GM19035 (cell line): ENCODE results near the gene PBX2.

Source experiments
- ATAC-seq: cut with Tn5 transposase; IDR thresholded peaks from one replicate; pipeline ENCODE4 v1.9.1; 2021; ENCODE audit not compliant: unreplicated experiment

PBX2 gene

DNA sequence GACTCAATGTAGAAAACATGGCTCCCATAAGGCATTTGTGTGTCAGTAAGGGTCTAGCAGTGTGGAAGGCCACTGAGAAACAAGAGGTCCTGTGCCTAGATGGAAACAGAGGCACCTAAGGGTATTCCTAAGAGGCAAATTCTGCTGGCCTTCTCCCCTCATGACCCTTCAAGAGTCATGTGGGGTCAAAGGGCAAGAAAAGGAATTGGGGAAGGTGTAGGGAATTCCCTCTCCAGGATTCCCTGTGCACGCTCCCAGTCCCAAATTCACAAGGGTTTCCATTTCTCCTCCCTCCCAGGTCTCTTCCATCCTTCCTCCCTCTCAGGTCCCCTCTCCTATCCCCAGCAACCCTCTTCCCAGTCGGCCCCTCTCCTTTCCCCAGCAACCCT is 14.7 kb downstream of the PBX2 start:
- ATAC-seq = no peak

DNA sequence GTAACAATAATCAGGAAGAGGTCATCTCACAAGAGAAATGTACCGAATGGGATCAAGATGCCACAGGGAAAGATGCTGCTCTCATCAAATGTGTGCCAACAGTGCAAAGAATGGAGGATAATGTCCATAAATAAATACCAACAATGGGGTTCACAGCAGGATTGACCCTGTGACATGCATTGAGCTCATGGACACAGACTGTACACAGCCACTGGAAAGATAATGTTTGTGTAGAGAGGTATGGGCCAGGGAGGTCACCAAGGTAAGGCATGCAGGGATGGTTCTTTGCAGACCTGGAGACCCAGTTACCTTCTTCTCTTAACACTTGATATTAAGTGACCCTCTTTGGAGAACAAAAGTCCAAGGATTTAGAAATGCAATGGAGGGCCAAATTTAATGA is 15.6 kb downstream of the PBX2 start:
- ATAC-seq = no peak

DNA sequence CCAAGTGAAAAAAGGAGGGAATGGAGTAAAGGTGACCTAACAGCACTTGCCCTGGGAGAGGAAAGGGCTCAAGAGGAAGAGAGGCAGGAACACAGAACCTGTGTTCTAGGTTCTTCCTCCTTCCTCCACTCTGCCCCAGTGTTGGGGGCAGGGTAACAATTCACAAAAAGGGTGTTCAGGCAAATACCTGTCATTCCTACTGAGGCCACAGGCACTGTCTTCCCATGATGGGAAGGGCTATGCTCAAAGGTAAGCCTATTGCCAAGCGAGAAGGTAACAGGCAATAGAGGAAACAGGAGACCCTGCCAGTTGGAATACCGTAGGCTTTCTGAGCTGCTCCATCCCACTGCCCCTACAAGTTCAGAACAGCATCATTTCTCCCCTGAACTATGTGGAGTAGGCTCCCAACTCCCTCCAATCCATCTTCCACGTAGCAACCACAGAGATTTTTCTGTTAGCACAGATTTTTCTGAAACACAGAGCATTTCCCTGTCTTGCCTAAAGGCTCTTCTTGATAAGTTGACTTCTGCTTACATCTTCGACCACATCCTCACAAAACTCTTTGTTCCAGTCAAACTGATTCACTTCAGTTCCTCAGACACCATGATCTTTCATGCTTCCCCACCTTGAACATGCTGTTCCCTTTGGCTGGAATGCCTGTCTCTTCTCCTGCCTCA is 16.8 kb downstream of the PBX2 start:
- ATAC-seq = no peak

DNA sequence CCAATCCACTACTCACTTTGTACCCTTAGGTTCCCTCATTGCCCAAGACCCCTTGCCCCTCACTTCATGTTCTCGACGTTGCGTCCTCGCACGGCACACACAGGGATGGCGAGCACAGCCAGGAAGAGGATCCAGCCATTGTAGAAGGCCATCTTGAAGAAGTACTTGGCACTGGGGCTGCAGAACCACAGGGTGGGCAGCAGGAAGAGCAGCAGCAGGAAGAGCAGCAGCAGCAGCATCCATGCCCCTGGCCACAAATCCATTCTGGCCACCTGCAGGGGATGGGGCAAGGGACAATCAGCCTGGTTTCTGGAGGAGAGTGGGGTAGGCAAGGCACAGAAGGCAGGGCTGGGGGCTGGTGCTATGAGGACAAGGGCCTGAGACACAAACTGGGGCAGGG is 18.8 kb downstream of the PBX2 start:
- ATAC-seq = no peak

DNA sequence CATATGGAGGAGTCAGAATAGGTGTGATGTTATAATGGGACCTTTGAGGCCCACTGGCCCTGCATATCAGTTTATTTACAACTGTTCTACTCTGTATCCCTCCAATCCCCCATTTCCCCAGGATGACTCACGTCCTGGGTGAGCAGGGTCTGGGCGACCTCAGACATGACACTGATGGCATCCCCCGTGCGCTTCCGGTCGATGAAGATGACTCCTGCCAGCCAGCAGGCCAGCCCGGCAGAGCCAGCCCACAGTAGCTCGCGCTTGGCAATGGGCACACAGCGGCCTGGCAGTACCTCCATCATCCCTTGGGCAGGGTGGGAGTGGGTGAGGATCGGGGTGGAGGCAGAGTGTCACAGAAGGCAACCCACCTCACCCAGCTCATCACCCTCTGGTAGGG is 19.7 kb downstream of the PBX2 start:
- ATAC-seq = no peak

DNA sequence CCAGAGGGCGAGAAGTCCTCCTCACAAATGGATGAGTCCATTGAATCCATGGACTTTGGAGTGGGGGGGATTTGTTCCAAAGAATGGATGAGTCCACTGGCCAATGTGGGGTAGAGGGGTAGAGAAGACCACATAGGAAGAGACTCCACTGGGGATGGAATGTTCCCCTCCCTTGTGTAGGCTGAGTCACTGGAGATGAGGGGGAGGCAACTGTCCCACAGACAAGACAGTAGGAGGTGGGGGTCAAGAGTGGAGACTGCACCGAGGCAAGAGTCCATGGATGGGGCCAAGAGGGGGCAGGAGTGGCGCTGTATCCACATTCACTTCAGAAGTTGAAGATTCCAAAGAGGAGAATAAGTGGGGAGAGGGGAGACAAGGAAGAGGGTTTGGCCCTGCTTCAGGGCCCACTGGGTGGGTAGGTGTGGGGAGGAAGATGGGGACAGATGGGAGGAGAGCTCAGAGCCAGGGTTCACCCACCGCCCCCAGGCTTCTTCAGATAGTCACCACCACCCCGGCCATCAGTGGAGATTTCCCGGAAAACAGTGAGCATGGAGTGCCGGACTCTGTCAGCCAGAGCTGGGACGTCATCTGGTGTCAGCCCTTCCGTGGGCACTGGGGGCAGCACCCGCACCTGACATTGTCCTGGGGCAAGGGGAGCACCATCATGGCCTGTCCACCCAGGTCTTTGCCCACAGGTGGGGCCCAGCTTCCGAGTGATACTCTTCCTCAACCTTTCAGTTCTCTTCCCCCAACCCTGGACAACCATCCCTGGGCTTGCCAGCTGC is 21.0 kb downstream of the PBX2 start:
- ATAC-seq = no peak

DNA sequence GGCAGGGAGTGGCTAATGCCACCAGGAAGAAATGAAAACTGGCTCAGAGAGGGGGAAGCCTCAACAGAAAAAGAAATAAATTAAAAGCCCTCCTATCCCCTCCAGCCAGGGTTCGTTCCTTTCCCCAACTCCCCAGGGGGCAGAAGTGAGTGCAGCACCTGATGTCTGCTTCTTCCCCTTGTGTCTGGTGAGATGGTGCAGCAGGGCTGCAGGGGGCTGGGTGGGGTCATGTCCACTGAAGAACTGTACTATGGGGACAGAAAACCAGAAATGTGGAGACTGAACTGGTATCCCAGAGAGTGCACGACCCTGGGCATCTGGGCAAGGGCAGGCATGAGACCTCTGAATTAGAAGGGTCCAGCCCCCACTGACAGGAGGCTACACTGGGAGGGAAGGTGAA is 21.7 kb downstream of the PBX2 start:
- no peak for ATAC-seq

DNA sequence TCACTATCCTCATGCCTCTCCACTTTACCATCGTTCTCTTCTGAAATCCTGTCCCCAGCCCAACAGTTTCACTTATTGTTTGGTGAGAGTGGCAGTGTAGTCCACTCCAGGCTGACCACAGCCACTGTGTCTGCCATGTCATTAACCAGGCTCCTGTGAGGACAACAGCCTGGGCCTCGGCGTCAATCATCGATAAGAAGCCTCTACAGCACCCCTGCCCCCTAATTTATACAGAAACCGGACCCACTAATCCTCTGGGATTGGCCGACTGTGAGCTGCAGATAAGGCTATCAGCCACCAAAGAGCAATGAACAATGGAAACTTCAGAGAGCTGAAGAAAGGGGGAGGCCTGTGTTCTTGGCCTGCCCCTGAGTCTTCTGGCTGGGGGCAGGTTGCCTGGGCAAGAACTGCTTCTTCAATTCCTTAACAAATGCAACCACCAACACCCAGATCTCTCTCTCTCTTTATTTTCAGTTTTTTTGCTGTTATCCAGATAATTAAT is 22.2 kb downstream of the PBX2 start:
- ATAC-seq = no peak

DNA sequence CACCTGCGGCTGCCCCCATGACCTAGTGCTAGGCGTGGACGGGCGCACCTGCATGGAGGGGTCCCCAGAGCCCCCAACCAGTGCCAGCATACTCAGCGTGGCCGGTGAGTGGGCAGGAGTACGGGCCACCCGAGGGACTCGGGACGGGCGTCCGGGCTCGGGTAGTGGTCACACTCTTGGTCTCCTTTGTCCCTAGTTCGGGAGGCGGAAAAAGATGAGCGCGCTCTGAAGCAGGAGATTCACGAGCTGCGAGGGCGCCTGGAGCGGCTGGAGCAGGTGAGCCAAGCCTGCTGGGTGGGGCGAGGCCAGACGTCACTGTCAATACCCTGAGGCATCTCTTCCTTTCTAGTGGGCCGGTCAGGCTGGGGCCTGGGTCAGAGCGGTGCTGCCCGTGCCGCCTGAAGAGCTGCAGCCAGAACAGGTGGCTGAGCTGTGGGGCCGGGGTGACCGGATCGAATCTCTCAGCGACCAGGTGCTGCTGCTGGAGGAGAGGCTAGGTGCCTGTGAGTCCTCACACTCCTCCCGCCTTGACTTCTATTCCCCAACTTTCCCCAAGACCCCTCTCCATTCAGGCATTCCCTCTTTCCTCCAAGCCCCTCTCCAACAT is 22.7 kb downstream of the PBX2 start:
- no peak for ATAC-seq

DNA sequence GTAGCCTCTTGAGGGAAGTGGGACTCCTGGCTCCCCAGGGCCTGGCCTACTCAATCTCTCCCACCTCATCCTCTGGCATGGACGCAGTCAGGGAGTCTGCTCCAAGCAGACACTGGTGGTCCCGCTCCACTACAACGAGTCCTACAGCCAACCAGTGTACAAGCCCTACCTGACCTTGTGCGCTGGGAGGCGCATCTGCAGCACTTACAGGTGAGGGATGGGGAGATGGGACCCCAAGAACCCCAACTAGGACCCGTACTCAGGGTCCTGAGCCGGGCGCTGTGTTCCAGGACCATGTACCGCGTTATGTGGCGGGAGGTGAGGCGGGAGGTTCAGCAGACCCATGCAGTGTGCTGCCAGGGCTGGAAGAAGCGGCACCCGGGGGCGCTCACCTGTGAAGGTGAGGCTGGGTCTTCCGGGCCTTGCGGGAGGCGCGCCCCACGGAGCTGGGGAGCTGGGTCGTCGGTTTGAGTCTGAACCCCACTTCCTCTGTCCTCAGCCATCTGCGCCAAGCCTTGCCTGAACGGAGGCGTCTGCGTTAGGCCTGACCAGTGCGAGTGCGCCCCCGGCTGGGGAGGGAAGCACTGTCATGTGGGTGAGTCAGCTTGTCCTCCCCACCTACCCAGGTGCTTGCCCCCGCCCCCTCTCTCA is 23.5 kb downstream of the PBX2 start:
- no peak for ATAC-seq

DNA sequence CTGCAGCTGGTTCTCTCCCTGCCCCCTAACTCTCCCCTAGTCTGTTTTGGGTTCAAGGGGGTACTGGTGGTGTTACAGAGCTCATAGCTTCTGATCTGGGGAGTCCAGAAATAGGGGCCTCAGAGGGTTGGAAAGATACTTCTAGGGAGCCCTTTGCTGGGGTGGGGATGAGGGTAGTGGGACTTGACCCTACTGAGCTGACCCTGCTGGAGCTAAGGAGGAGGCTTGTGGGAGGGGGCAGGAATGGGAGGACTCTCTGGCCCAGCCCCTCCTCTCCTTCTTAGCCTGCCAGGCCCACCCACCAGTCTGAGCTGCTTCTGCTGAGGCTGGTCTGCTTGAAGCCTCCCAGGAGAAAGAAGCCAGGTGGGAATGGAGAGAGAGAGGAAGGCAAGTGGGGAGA is 25.7 kb downstream of the PBX2 start, which contains the start of gene EGFL8:
TSS of gene EGFL8 (plus strand) at position 301 of the 400 bp plus-strand sequence. CDS start 1,571 bp downstream, outside the sequence.
- ATAC-seq = no peak

DNA sequence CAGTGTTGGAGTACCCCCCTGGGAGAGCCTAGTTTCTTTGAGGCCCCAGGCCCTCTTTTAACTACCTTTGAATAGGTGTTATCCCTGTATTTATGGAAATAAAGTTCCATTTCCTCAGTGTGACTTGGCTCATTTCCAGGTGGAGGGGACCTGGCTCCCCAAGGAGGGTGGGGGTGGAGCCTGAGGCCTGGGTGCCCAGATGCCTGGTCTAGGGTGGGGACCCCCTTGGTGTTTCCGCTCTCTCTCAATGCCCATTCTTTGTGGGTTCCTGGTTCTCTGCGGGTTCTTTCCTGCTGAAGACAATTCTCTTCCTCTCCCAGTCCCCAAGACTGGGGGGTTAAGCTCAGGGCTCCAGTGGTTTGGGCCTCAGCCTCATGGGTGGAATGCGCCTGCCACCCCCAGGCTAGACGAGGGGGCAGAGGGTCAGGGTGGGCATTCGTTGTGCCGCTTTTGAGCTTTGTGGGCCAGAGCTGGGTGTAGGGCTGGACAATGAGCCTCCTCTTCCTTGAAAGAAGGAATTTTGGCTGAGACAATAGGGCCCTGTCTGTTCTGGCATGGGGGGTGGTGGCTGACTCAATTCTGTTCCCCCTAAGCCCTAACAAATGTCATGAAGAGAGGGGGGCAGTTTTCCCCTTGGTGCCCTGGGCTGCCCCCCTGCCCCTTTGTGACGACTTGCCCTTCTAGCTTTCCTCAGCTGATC is 26.3 kb downstream of the PBX2 start:
- no peak for ATAC-seq

DNA sequence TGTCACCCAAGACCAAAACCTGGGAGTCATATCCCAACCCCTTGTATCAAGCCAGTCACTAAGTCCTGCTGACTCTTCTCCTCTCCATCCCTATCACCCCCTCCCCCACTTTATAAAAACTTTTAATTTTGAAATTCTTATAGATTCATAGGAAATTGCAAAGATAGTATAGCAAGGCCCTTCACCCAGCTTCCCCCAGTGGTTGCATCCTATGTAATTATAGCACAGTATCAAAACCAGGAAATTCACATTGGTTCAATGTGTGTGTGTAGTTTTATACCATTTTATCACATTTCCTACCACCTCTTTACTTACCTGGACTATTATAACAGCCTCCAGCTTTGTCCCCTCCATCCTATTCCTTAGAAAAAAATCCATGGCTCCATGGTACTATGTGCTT is 31.9 kb downstream of the PBX2 start:
- no peak for ATAC-seq

DNA sequence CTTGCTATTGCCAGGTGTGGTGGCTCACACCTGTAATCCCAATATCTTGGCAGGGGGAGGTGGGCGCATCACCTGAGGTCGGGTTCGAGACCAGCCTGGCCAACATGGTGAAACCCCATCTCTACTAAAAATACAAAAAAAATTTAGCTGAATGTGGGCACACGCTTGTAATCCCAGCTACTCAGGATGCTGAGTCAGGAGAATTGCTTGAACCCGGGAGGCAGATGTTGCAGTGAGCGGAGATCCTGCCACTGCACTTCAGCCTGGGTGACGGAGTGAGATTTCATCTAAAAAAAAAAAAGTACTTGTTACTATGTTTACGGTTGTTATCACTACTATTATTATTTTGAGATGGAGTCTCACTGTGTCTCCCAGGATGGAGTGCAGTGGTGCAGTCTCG is 33.1 kb downstream of the PBX2 start:
- ATAC-seq = no peak

DNA sequence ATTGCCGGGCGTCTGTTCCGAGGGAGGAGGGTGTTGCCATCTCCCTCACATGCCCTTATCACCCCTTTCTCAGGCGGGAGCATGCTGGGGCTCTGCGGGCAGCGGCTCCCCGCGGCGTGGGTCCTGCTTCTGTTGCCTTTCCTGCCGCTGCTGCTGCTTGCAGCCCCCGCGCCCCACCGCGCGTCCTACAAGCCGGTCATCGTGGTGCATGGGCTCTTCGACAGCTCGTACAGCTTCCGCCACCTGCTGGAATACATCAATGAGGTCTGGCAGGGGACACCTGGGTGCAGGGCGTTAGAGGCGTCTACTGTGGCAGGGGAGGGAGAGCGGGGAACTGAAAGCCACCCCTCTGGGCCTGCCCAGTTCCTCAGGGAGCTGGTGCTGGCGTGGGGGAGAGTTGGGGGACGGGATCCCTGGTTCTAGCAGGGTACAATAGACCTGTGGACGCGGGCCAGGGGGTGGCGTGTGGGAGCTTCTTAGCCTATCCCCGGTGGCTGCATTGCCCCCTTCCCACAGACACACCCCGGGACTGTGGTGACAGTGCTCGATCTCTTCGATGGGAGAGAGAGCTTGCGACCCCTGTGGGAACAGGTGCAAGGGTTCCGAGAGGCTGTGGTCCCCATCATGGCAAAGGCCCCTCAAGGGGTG is 35.4 kb downstream of the PBX2 start:
- ATAC-seq = no peak

DNA sequence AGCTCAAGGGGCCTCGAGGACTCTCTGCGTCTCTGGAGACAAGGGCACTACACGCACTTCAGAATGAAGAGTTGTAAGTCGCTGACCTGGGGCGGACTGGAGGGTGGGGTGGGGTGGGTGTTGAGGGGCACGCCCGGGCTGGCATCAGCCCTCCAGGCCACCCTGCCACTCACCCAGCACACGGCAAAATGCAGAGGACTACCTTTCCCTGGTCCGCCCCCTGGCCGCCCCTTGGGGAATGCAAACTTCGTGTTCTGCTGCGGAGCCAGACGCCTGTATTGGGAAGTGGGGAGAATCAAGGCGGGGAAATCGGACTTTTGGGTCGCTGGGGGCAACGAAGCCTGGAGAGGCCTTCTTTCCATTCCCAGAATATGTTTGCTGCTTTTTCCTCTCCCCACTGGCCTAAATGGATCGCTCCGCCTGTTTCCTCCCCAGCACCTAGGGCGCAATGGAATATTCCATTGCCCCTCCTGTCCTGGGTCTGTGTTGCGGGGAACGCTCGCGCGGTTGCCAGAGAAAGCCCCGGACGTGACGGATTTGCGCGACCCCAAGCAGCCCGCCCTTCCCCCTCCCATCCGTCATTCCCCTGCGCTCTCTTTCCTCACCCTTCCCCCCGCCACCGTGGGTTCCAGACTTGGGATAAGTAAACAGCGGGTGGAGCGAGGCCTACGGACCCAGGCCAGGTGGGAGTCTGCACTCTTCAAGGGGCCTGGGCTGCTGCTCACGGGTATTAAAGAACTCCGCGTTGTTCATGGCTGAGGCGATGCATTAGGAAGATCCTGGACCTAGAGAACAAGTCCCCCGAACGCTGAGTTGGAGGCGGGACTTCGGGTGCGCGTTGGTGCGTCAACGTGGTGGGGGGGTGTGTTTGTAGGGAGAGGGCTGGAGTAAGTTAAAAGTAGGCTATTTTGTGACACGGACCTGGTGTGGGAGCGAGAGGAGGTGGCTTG is 36.2 kb downstream of the PBX2 start, which contains the start of gene PPT2:
TSS of gene PPT2 (plus strand) at position 578 of the 950 bp plus-strand sequence. CDS start 454 bp downstream, outside the sequence.
- no peak for ATAC-seq

DNA sequence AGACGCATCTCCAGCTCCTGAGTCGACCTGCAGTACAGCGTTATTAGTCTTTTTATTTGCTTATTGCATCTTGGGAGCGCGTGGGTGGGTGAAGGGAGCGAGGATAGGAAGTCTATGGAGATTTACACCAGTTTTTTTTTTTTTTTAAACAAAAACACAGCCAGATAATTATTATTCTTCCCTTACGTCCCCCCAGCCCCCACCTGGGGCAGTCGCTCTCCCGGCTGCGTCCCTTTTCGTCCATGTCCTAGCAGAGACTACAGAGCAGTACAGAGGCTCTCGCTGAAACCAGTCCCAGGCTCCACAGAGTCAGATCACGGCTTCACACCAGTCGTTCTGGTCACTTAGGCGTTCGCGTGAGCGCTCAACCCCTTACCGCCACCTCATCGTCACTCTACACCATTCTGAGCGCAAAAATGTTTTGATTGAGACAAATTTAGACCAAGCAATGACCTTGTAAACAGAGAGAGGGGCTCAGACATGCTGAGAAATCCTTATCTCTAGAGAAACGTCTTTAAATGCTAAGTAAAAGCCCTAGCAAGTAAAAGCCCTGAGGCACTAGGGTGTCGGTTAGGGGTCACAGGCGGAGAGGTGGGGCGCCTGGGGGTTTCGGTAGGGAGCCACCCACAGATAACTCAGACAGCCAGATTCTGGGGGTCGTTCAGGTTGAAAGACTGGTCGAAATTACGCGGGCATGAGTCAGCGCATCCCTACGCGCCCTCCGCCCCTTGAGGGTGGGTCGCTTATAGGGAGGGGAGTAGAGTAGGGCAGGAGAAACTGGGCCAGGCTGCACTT is 37.0 kb downstream of the PBX2 start:
- no peak for ATAC-seq
